Cardiac muscle cell (in vitro differentiated cells and primary cell): ENCODE measurements around the gene CASK. TPM values are rescaled to one million over a fixed set of nuclear protein-coding genes. Genes with fewer than 3 reads are reported as not detected.

Experiments
- DNase-seq, 2 donors: peaks; one replicate each; pipeline versions ENCODE4 v3.0.0 to v3.0.0-alpha.2; 2010 to 2017; ENCODE audit warnings: low read depth in 1 of 2, low spot score in 1 of 2
- H3K27ac ChIP-seq: fragments of 200-600 bp; sonication (generic); 2 replicates; pipeline ENCODE4 v1.5.1; 2016
- H3K27me3 ChIP-seq: fragments of 200-600 bp; sonication (generic); 2 replicates; pipeline ENCODE4 v1.6.0; 2016; ENCODE audit warnings: control low read depth
- H3K36me3 ChIP-seq: fragments of 200-600 bp; sonication (generic); 2 replicates; pipeline ENCODE4 v1.5.1; 2016; ENCODE audit warnings: control low read depth
- H3K4me1 ChIP-seq: fragments of 200-600 bp; sonication (generic); 2 replicates; pipeline ENCODE4 v1.8.1; 2017; ENCODE audit warnings: low read depth, mild to moderate bottlenecking, mixed run types
- H3K4me3 ChIP-seq: fragments of 200-600 bp; sonication (generic); 2 replicates; pipeline ENCODE4 v1.5.1; 2016; ENCODE audit warnings: mild to moderate bottlenecking
- H3K9me3 ChIP-seq: fragments of 200-600 bp; sonication (generic); 2 replicates; pipeline ENCODE4 v1.5.1; 2017; ENCODE audit warnings: low read depth, mild to moderate bottlenecking, control low read depth
- CTCF ChIP-seq: IDR thresholded peaks from 2 replicates; pipeline ENCODE4 v1.5.1; 2012; ENCODE audit warnings: low read depth, mild to moderate bottlenecking, low read length
- polyA plus RNA-seq: library from polyadenylated mRNA; unstranded; fragments of >200 nt; fragmentation: Nextera tagmentation; extraction: Ambion mirVana; gene quantifications from 2 replicates; pipeline ENCODE4 v1.2.1, GENCODE V29; 2016
- total RNA-seq: library from RNA; depleted of rRNA; stranded (reverse); fragments of >200 nt; gene quantifications from 2 replicates; pipeline ENCODE4 v1.2.3, GENCODE V29; 2016

Gene CASK
- total and polyA plus RNA-seq, 2 experiments from 2014 or later = 40.0 to 44.6 TPM

- H3K9me3 ChIP-seq = no peaks in the 10 kb centered on the region
- no peaks in the 10 kb centered on the region for H3K4me1 ChIP-seq
- no peak for TF ChIP-seq CTCF
- H3K36me3 ChIP-seq = no peaks in the 10 kb centered on the region
- no peaks in the 10 kb centered on the region for H3K27me3 ChIP-seq
- no peak overlapping the region for H3K4me3 ChIP-seq
- H3K27ac ChIP-seq = no peak overlapping the region
- no peak for DNase-seq
These were observed 33.3 kb downstream of the CASK start for GRCh38 chrX:41890026-41890423.

DNA sequence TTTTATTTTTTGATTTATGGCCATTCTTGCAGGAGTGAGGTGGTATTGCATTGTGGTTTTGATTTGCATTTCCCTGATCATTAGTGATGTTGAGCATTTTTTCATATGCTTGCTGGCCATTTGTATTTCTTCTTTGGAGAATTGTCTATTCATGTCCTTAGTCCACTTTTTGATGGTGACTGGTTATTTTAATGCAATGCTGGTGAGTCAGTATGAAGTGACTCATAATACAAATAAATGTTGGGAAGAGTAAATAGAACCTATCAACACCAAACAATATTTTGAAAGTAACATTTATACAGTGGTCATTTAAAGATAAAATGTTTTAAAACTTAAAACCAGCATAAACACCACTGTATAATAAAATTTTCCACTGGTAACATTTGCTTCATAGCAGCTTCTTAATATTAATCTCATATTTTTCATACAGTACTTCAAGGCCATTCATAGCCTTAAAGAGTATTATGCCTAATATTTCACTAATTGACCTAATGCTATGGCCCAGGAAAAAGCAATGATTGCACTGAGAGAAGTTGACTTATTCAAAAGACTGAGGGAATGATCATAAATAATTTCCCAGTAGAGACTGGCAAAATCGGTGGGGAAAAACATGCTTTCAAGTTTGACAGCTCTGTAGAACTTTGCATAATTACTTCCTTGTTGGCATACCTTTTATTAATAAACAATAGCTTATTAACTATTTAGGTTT is 33.9 kb downstream of the CASK start:
- Histone ChIP-seq H3K9me3 (no peaks in the 10 kb centered on the region), H3K36me3 (no peaks in the 10 kb centered on the region), H3K27me3 (no peaks in the 10 kb centered on the region), H3K4me1 (no peaks in the 10 kb centered on the region), H3K27ac (no peak overlapping the region), H3K4me3 (no peak overlapping the region)
- no peak for TF ChIP-seq CTCF
- DNase-seq = peak in 1 of 2 donors; percentile 11

- H3K27me3 ChIP-seq = no peaks in the 10 kb centered on the region
- H3K4me3 ChIP-seq = no peak overlapping the region
- H3K36me3 ChIP-seq = no peaks in the 10 kb centered on the region
- no peak for DNase-seq
- H3K9me3 ChIP-seq = no peaks in the 10 kb centered on the region
- no peak overlapping the region for H3K27ac ChIP-seq
- no peak for TF ChIP-seq CTCF
- no peaks in the 10 kb centered on the region for H3K4me1 ChIP-seq
These were observed 35.7 kb downstream of the CASK start for GRCh38 chrX:41887691-41888090.

GRCh38 chrX:41885724-41886123 is 37.6 kb downstream of the CASK start:
- no peaks in the 10 kb centered on the region for H3K4me1 ChIP-seq
- no peaks in the 10 kb centered on the region for H3K36me3 ChIP-seq
- H3K27me3 ChIP-seq = no peaks in the 10 kb centered on the region
- no peaks in the 10 kb centered on the region for H3K9me3 ChIP-seq
- no peak overlapping the region for H3K4me3 ChIP-seq
- H3K27ac ChIP-seq = no peak overlapping the region
- TF ChIP-seq CTCF = no peak
- DNase-seq = no peak

DNA sequence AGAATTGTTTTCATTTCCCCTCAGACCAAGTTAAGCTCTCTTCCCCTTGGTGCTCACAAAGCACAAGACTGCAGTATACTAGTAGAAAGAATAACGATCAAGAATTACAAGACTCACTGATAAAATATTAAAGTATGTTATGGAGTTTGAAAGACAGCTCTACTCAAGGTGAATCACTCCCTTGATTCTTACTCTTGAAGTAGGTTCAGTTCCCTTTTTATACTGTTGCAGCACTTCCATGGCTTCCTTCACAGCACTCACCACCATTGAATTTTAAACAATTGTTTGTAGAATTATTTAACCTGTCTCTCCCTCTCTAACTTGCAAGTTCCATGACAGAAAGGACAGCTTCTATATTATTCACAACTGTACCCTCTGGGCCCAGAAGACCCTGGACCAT is 42.2 kb downstream of the CASK start:
- DNase-seq = no peak
- Histone ChIP-seq H3K9me3 (no peaks in the 10 kb centered on the region), H3K27me3 (no peaks in the 10 kb centered on the region), H3K4me3 (no peak overlapping the region), H3K27ac (no peak overlapping the region), H3K36me3 (no peaks in the 10 kb centered on the region), H3K4me1 (no peaks in the 10 kb centered on the region)
- no peak for TF ChIP-seq CTCF
